ENCODE data around the gene DXO. TPM values are rescaled to one million over a fixed set of nuclear protein-coding genes. Genes with fewer than 3 reads are reported as not detected.
"Not testable (repeated sequence)": the region's sequence is repeated elsewhere in the genome, so short reads cannot be mapped to it uniquely, and the experiment has no call there.

Gene DXO
- total RNA-seq, 1 experiment from 2014 or later = 30.5 TPM

GRCh38 chr6:31989363-31989762 lies 17.4 kb upstream of the DXO start:
- in situ Hi-C loops (cut with HindIII; ENCODE audit: low pct_unique_long_range_greater_than_20kb, low sequenced_read_pairs); DNase-seq (ENCODE audit: low read depth): not testable (repeated sequence)

GRCh38 chr6:31981744-31982143 lies 9.8 kb upstream of the DXO start, which contains the start of gene C4A:
C4A (plus strand) TSS chr6:31982057; CDS start chr6:31982108, 51 bp downstream.
- DNase-seq (ENCODE audit: low read depth); in situ Hi-C loops (cut with HindIII; ENCODE audit: low pct_unique_long_range_greater_than_20kb, low sequenced_read_pairs): not testable (repeated sequence)

GRCh38 chr6:31980998-31981397 lies 9.1 kb upstream of the DXO start:
- in situ Hi-C loops (cut with HindIII; ENCODE audit: low pct_unique_long_range_greater_than_20kb, low sequenced_read_pairs); DNase-seq (ENCODE audit: low read depth): not testable (repeated sequence)

- DNase-seq (ENCODE audit: low read depth); in situ Hi-C loops (cut with HindIII; ENCODE audit: low pct_unique_long_range_greater_than_20kb, low sequenced_read_pairs): not testable (repeated sequence)
Measured at GRCh38 chr6:31980195-31980876, 8.4 kb upstream of the DXO start.

- in situ Hi-C loops (cut with HindIII; ENCODE audit: low pct_unique_long_range_greater_than_20kb, low sequenced_read_pairs) = no loop called here
- no peak for DNase-seq (ENCODE audit: low read depth)
Measured at GRCh38 chr6:31979238-31979898, 7.4 kb upstream of the DXO start.

GRCh38 chr6:31978831-31979230 lies 6.9 kb upstream of the DXO start:
- in situ Hi-C loops (cut with HindIII; ENCODE audit: low pct_unique_long_range_greater_than_20kb, low sequenced_read_pairs) = no loop called here
- no peak for DNase-seq (ENCODE audit: low read depth)

GRCh38 chr6:31977816-31978431 lies 6.0 kb upstream of the DXO start:
- in situ Hi-C loops (cut with HindIII; ENCODE audit: low pct_unique_long_range_greater_than_20kb, low sequenced_read_pairs) = no loop called here
- no peak for DNase-seq (ENCODE audit: low read depth)

- in situ Hi-C loops (cut with HindIII; ENCODE audit: low pct_unique_long_range_greater_than_20kb, low sequenced_read_pairs); DNase-seq (ENCODE audit: low read depth): not testable (repeated sequence)
Measured at GRCh38 chr6:31976065-31976464, 4.1 kb upstream of the DXO start.

- DNase-seq (ENCODE audit: low read depth) = peak; percentile 38
- in situ Hi-C loops (cut with HindIII; ENCODE audit: low pct_unique_long_range_greater_than_20kb, low sequenced_read_pairs) = no loop called here
Measured at GRCh38 chr6:31972709-31973350, 892 bp upstream of the DXO start.

- in situ Hi-C loops (cut with HindIII; ENCODE audit: low pct_unique_long_range_greater_than_20kb, low sequenced_read_pairs) = no loop called here
- DNase-seq (ENCODE audit: low read depth) = no peak
Measured at GRCh38 chr6:31971279-31971992, 502 bp downstream of the DXO start.

GRCh38 chr6:31970604-31971271 lies 1.2 kb downstream of the DXO start:
- no peak for DNase-seq (ENCODE audit: low read depth)
- in situ Hi-C loops (cut with HindIII; ENCODE audit: low pct_unique_long_range_greater_than_20kb, low sequenced_read_pairs) = no loop called here

- in situ Hi-C loops (cut with HindIII; ENCODE audit: low pct_unique_long_range_greater_than_20kb, low sequenced_read_pairs) = no loop called here
- no peak for DNase-seq (ENCODE audit: low read depth)
Measured at GRCh38 chr6:31969712-31970603, 2.0 kb downstream of the DXO start.

- no peak for DNase-seq (ENCODE audit: low read depth)
- in situ Hi-C loops (cut with HindIII; ENCODE audit: low pct_unique_long_range_greater_than_20kb, low sequenced_read_pairs) = no loop called here
Measured at GRCh38 chr6:31968791-31969711, 2.9 kb downstream of the DXO start.

GRCh38 chr6:31968326-31968725 lies 3.6 kb downstream of the DXO start:
- DNase-seq (ENCODE audit: low read depth) = no peak
- in situ Hi-C loops (cut with HindIII; ENCODE audit: low pct_unique_long_range_greater_than_20kb, low sequenced_read_pairs) = no loop called here

- DNase-seq (ENCODE audit: low read depth) = no peak
- in situ Hi-C loops (cut with HindIII; ENCODE audit: low pct_unique_long_range_greater_than_20kb, low sequenced_read_pairs) = no loop called here
Measured at GRCh38 chr6:31967926-31968320, 4.0 kb downstream of the DXO start.
